ENCODE data around the gene BAZ1B.
"Not testable (repeated sequence)": the region's sequence is repeated elsewhere in the genome, so short reads cannot be mapped to it uniquely, and the experiment has no call there.

The BAZ1B gene

GRCh38 chr7:73538510-73538909, 16.4 kb upstream of the BAZ1B start:
- H3K4me1 ChIP-seq (ENCODE audit: control insufficient read depth in 2 of 2, insufficient read depth in 2 of 2, low read length in 2 of 2); H3K9ac ChIP-seq (ENCODE audit: low read depth in 1 of 2, low read length in 2 of 2); H3K27ac ChIP-seq (ENCODE audit: low read depth in 2 of 2, low read length in 2 of 2); H3K27me3 ChIP-seq (ENCODE audit: control insufficient read depth in 2 of 2, insufficient read depth in 2 of 2, low read length in 2 of 2); H3K9me3 ChIP-seq (ENCODE audit: control insufficient read depth in 2 of 2, low read length in 2 of 2); H3K4me3 ChIP-seq (ENCODE audit: low read length in 2 of 2): not testable (repeated sequence)
- peaks cover 60 to 65% of the 10 kb centered on the region in 2 donors for H3K36me3 ChIP-seq (ENCODE audit: control insufficient read depth in 2 of 2, insufficient read depth in 2 of 2, low read length in 2 of 2)

- no peak overlapping the region for H3K27ac ChIP-seq (ENCODE audit: low read depth in 2 of 2, low read length in 2 of 2)
- no peaks in the 10 kb centered on the region for H3K9me3 ChIP-seq (ENCODE audit: control insufficient read depth in 2 of 2, low read length in 2 of 2)
- H3K9ac ChIP-seq (ENCODE audit: low read depth in 1 of 2, low read length in 2 of 2): no peak overlapping the region
- H3K4me1 ChIP-seq (ENCODE audit: control insufficient read depth in 2 of 2, insufficient read depth in 2 of 2, low read length in 2 of 2): no peaks in the 10 kb centered on the region
- H3K36me3 ChIP-seq (ENCODE audit: control insufficient read depth in 2 of 2, insufficient read depth in 2 of 2, low read length in 2 of 2): peaks cover 45 to 55% of the 10 kb centered on the region in 2 donors
- H3K4me3 ChIP-seq (ENCODE audit: low read length in 2 of 2): no peak overlapping the region
- no peaks in the 10 kb centered on the region for H3K27me3 ChIP-seq (ENCODE audit: control insufficient read depth in 2 of 2, insufficient read depth in 2 of 2, low read length in 2 of 2)
Measured at GRCh38 chr7:73537051-73537450, 15.0 kb upstream of the BAZ1B start.

- Histone ChIP-seq H3K27me3 (ENCODE audit: control insufficient read depth in 2 of 2, insufficient read depth in 2 of 2, low read length in 2 of 2) (no peaks in the 10 kb centered on the region), H3K4me3 (ENCODE audit: low read length in 2 of 2) (no peak overlapping the region), H3K27ac (ENCODE audit: low read depth in 2 of 2, low read length in 2 of 2) (no peak overlapping the region), H3K9ac (ENCODE audit: low read depth in 1 of 2, low read length in 2 of 2) (no peak overlapping the region), H3K4me1 (ENCODE audit: control insufficient read depth in 2 of 2, insufficient read depth in 2 of 2, low read length in 2 of 2) (no peaks in the 10 kb centered on the region), H3K9me3 (ENCODE audit: control insufficient read depth in 2 of 2, low read length in 2 of 2) (no peaks in the 10 kb centered on the region), H3K36me3 (ENCODE audit: control insufficient read depth in 2 of 2, insufficient read depth in 2 of 2, low read length in 2 of 2) (peaks cover 40 to 50% of the 10 kb centered on the region in 2 donors)
Measured at GRCh38 chr7:73536479-73536878, 14.4 kb upstream of the BAZ1B start.

GRCh38 chr7:73535918-73536317, 13.8 kb upstream of the BAZ1B start:
- not testable (repeated sequence) for H3K9me3 ChIP-seq (ENCODE audit: control insufficient read depth in 2 of 2, low read length in 2 of 2); H3K9ac ChIP-seq (ENCODE audit: low read depth in 1 of 2, low read length in 2 of 2); H3K27ac ChIP-seq (ENCODE audit: low read depth in 2 of 2, low read length in 2 of 2); H3K27me3 ChIP-seq (ENCODE audit: control insufficient read depth in 2 of 2, insufficient read depth in 2 of 2, low read length in 2 of 2); H3K4me3 ChIP-seq (ENCODE audit: low read length in 2 of 2); H3K4me1 ChIP-seq (ENCODE audit: control insufficient read depth in 2 of 2, insufficient read depth in 2 of 2, low read length in 2 of 2)
- H3K36me3 ChIP-seq (ENCODE audit: control insufficient read depth in 2 of 2, insufficient read depth in 2 of 2, low read length in 2 of 2): peaks cover 37 to 50% of the 10 kb centered on the region in 2 donors

- H3K9me3 ChIP-seq (ENCODE audit: control insufficient read depth in 2 of 2, low read length in 2 of 2): no peaks in the 10 kb centered on the region
- H3K27ac ChIP-seq (ENCODE audit: low read depth in 2 of 2, low read length in 2 of 2): no peak overlapping the region
- H3K9ac ChIP-seq (ENCODE audit: low read depth in 1 of 2, low read length in 2 of 2): no peak overlapping the region
- H3K36me3 ChIP-seq (ENCODE audit: control insufficient read depth in 2 of 2, insufficient read depth in 2 of 2, low read length in 2 of 2): peaks cover 25 to 35% of the 10 kb centered on the region in 2 donors
- no peaks in the 10 kb centered on the region for H3K4me1 ChIP-seq (ENCODE audit: control insufficient read depth in 2 of 2, insufficient read depth in 2 of 2, low read length in 2 of 2)
- H3K4me3 ChIP-seq (ENCODE audit: low read length in 2 of 2): no peak overlapping the region
- no peaks in the 10 kb centered on the region for H3K27me3 ChIP-seq (ENCODE audit: control insufficient read depth in 2 of 2, insufficient read depth in 2 of 2, low read length in 2 of 2)
Measured at GRCh38 chr7:73533742-73534141, 11.6 kb upstream of the BAZ1B start.

- Histone ChIP-seq H3K27me3 (ENCODE audit: control insufficient read depth in 2 of 2, insufficient read depth in 2 of 2, low read length in 2 of 2) (no peaks in the 10 kb centered on the region), H3K9me3 (ENCODE audit: control insufficient read depth in 2 of 2, low read length in 2 of 2) (no peaks in the 10 kb centered on the region), H3K9ac (ENCODE audit: low read depth in 1 of 2, low read length in 2 of 2) (no peak overlapping the region), H3K27ac (ENCODE audit: low read depth in 2 of 2, low read length in 2 of 2) (no peak overlapping the region), H3K4me3 (ENCODE audit: low read length in 2 of 2) (no peak overlapping the region), H3K36me3 (ENCODE audit: control insufficient read depth in 2 of 2, insufficient read depth in 2 of 2, low read length in 2 of 2) (peaks cover 15 to 21% of the 10 kb centered on the region in 2 donors), H3K4me1 (ENCODE audit: control insufficient read depth in 2 of 2, insufficient read depth in 2 of 2, low read length in 2 of 2) (no peaks in the 10 kb centered on the region)
Measured at GRCh38 chr7:73532224-73532623, 10.1 kb upstream of the BAZ1B start.

- Histone ChIP-seq H3K9ac (ENCODE audit: low read depth in 1 of 2, low read length in 2 of 2) (no peak overlapping the region), H3K36me3 (ENCODE audit: control insufficient read depth in 2 of 2, insufficient read depth in 2 of 2, low read length in 2 of 2) (peaks cover 6 to 8% of the 10 kb centered on the region in 2 donors), H3K4me3 (ENCODE audit: low read length in 2 of 2) (no peak overlapping the region), H3K4me1 (ENCODE audit: control insufficient read depth in 2 of 2, insufficient read depth in 2 of 2, low read length in 2 of 2) (no peaks in the 10 kb centered on the region), H3K27me3 (ENCODE audit: control insufficient read depth in 2 of 2, insufficient read depth in 2 of 2, low read length in 2 of 2) (no peaks in the 10 kb centered on the region), H3K27ac (ENCODE audit: low read depth in 2 of 2, low read length in 2 of 2) (no peak overlapping the region), H3K9me3 (ENCODE audit: control insufficient read depth in 2 of 2, low read length in 2 of 2) (no peaks in the 10 kb centered on the region)
Measured at GRCh38 chr7:73530800-73531199, 8.7 kb upstream of the BAZ1B start.

- H3K36me3 ChIP-seq (ENCODE audit: control insufficient read depth in 2 of 2, insufficient read depth in 2 of 2, low read length in 2 of 2): no peaks in the 10 kb centered on the region
- H3K9me3 ChIP-seq (ENCODE audit: control insufficient read depth in 2 of 2, low read length in 2 of 2): no peaks in the 10 kb centered on the region
- H3K9ac ChIP-seq (ENCODE audit: low read depth in 1 of 2, low read length in 2 of 2): no peak overlapping the region
- no peak overlapping the region for H3K4me3 ChIP-seq (ENCODE audit: low read length in 2 of 2)
- H3K4me1 ChIP-seq (ENCODE audit: control insufficient read depth in 2 of 2, insufficient read depth in 2 of 2, low read length in 2 of 2): peaks cover 0 to 4% of the 10 kb centered on the region in 2 donors
- H3K27me3 ChIP-seq (ENCODE audit: control insufficient read depth in 2 of 2, insufficient read depth in 2 of 2, low read length in 2 of 2): no peaks in the 10 kb centered on the region
- no peak overlapping the region for H3K27ac ChIP-seq (ENCODE audit: low read depth in 2 of 2, low read length in 2 of 2)
Measured at GRCh38 chr7:73526896-73527821, 5.1 kb upstream of the BAZ1B start.

GRCh38 chr7:73526158-73526494, 4.0 kb upstream of the BAZ1B start:
- not testable (repeated sequence) for H3K4me1 ChIP-seq (ENCODE audit: control insufficient read depth in 2 of 2, insufficient read depth in 2 of 2, low read length in 2 of 2); H3K36me3 ChIP-seq (ENCODE audit: control insufficient read depth in 2 of 2, insufficient read depth in 2 of 2, low read length in 2 of 2); H3K27me3 ChIP-seq (ENCODE audit: control insufficient read depth in 2 of 2, insufficient read depth in 2 of 2, low read length in 2 of 2); H3K9ac ChIP-seq (ENCODE audit: low read depth in 1 of 2, low read length in 2 of 2); H3K27ac ChIP-seq (ENCODE audit: low read depth in 2 of 2, low read length in 2 of 2); H3K4me3 ChIP-seq (ENCODE audit: low read length in 2 of 2); H3K9me3 ChIP-seq (ENCODE audit: control insufficient read depth in 2 of 2, low read length in 2 of 2)

- no peaks in the 10 kb centered on the region for H3K27me3 ChIP-seq (ENCODE audit: control insufficient read depth in 2 of 2, insufficient read depth in 2 of 2, low read length in 2 of 2)
- no peaks in the 10 kb centered on the region for H3K9me3 ChIP-seq (ENCODE audit: control insufficient read depth in 2 of 2, low read length in 2 of 2)
- peak overlapping the region; percentile 93 for H3K27ac ChIP-seq (ENCODE audit: low read depth in 2 of 2, low read length in 2 of 2)
- peaks cover 11 to 13% of the 10 kb centered on the region in 2 donors for H3K4me1 ChIP-seq (ENCODE audit: control insufficient read depth in 2 of 2, insufficient read depth in 2 of 2, low read length in 2 of 2)
- peaks cover 3 to 8% of the 10 kb centered on the region in 2 donors for H3K36me3 ChIP-seq (ENCODE audit: control insufficient read depth in 2 of 2, insufficient read depth in 2 of 2, low read length in 2 of 2)
- peak overlapping the region; percentile 83 to 95 for H3K4me3 ChIP-seq (ENCODE audit: low read length in 2 of 2)
- peak overlapping the region; percentile 78 to 85 for H3K9ac ChIP-seq (ENCODE audit: low read depth in 1 of 2, low read length in 2 of 2)
Measured at GRCh38 chr7:73521636-73522104, 423 bp downstream of the BAZ1B start.
